NT2/D1 (cell line): ENCODE results near the gene FBXO42.

Source experiments
- DNase-seq: peaks from one replicate; pipeline ENCODE4 v3.0.0-alpha.2; 2011; ENCODE audit warnings: low read depth, low spot score
- H3K27me3 ChIP-seq: 2 replicates; pipeline ENCODE4 v1.6.0; 2011; ENCODE audit warnings: mild to moderate bottlenecking; ENCODE audit not compliant: insufficient read length, insufficient read depth
- H3K36me3 ChIP-seq: 2 replicates; pipeline ENCODE4 v1.6.1; 2011; ENCODE audit warnings: mild to moderate bottlenecking, low read length, mixed read lengths; ENCODE audit not compliant: insufficient read depth, insufficient read length
- H3K4me1 ChIP-seq: 2 replicates; pipeline ENCODE4 v1.5.1; 2011; ENCODE audit not compliant: insufficient read depth, insufficient read length
- H3K4me3 ChIP-seq: 2 replicates; pipeline ENCODE4 v1.5.1; 2011; ENCODE audit warnings: low read depth; ENCODE audit not compliant: insufficient read length
- H3K9ac ChIP-seq: 2 replicates; pipeline ENCODE4 v1.6.0; 2011; ENCODE audit warnings: low read depth; ENCODE audit not compliant: insufficient read length
- H3K9me3 ChIP-seq: 2 replicates; pipeline ENCODE4 v1.5.1; 2011; ENCODE audit warnings: mild to moderate bottlenecking, low read length; ENCODE audit not compliant: insufficient read depth
- SUZ12 ChIP-seq: IDR thresholded peaks from 2 replicates; pipeline ENCODE4 v1.6.1; 2011; ENCODE audit not compliant: insufficient read length, insufficient read depth; ENCODE audit errors: extremely low read depth
- YY1 ChIP-seq: IDR thresholded peaks from 2 replicates; pipeline ENCODE4 v1.6.1; 2011; ENCODE audit not compliant: insufficient read length, insufficient read depth
- ZNF274 ChIP-seq: IDR thresholded peaks from 2 replicates; pipeline ENCODE4 v1.6.1; 2011; ENCODE audit warnings: mild to moderate bottlenecking, low read depth, low read length

Gene FBXO42

DNA sequence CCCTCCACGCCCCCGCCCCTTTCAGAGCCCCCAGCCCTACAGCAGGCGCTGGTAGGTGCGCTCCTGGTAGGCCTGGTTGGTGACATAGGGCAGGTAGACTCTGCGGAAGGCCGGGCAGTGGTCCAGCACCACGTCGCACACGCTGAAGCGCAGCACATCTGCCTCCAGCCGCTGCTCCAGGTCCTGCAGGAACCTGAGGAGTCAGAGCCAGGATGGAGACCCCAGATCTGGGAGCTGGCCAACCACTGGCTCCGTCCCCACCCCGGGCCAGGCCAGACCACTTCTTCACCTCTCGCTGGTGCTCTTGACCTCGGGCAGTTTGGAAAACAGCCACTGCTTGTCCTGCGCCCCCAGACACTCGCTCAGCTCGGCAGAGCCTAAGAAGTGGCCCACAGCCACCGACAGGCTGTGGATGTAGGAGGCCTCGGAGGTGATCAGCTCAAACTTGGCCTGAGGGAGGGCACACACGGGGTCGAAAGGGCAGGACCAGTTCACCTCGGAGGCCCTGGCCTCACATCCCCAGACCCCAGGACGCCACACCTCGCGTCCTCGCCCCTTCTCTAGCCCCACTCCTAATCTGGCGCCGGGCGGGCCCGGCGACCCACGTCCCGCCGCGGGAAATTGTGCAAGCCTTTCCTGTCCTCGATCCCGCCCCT, 146.3 kb downstream of the FBXO42 start:
- DNase-seq: no peak
- Histone ChIP-seq H3K4me3 (peak overlapping the region; percentile 49), H3K9me3 (no peaks in the 10 kb centered on the region), H3K4me1 (peaks cover 7% of the 10 kb centered on the region), H3K27me3 (peaks cover 2% of the 10 kb centered on the region), H3K36me3 (peaks cover 22% of the 10 kb centered on the region), H3K9ac (peak overlapping the region; percentile 85)
- TF ChIP-seq ZNF274 (no peak), SUZ12 (no peak), YY1 (no peak)

DNA sequence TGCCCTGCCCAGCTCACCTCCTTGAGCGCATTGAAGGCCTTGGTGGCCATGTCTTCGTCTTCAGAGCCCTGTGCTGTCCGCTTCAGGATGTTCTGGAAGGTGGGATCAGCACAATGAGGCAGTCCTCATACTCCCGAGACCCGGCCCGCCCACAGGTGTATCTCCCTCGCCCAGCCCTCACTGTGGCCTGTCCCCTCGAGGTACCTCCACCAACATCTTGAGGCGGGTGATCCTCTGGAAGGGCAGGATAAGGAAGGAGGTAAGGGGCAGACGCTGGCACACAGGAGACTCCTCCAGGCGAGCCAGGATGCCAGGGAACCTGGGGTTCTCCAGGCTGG, 147.0 kb downstream of the FBXO42 start:
- Histone ChIP-seq H3K36me3 (peaks cover 23% of the 10 kb centered on the region), H3K9ac (no peak overlapping the region), H3K27me3 (peaks cover 2% of the 10 kb centered on the region), H3K4me3 (no peak overlapping the region), H3K4me1 (peaks cover 7% of the 10 kb centered on the region), H3K9me3 (no peaks in the 10 kb centered on the region)
- DNase-seq: no peak
- no peak for TF ChIP-seq SUZ12
- no peak for TF ChIP-seq YY1
- TF ChIP-seq ZNF274: no peak

DNA sequence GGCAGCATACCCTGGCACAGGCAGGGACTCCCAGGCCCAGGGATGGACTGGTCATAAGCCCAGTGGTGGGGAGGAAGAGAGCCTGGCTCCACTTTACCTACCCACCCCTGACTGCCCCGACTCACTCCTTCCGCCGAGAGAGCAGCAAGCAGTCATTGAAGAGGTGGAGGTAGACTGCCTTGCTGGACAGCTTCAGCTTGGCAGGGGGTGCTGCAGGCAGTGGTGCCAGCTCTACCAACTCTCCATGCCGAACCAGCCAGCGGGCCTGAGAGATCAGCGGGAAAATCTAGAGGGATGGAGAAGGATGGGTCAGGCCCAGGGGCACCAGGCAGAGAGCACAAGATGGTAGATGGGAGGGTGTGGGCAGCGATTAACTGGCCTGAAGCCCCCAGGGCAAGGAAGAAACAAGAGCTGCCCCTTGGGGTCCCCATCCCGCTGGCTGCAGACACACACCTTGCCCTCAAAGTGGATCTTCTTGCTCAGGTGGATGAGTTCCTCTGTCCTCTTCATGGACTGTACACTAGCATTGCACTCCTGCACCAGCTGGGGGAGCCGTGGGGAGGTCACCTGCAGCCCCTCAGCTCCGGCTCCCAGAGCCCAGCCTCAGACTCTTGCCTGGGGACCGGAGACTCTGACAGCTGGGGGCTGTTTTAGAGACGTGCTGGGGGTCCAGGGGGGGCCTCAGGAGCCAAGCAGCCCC, 147.5 kb downstream of the FBXO42 start:
- Histone ChIP-seq H3K9ac (no peak overlapping the region), H3K4me1 (peaks cover 7% of the 10 kb centered on the region), H3K4me3 (no peak overlapping the region), H3K36me3 (peaks cover 23% of the 10 kb centered on the region), H3K9me3 (no peaks in the 10 kb centered on the region), H3K27me3 (peaks cover 2% of the 10 kb centered on the region)
- TF ChIP-seq ZNF274 (no peak), SUZ12 (no peak), YY1 (no peak)
- no peak for DNase-seq

DNA sequence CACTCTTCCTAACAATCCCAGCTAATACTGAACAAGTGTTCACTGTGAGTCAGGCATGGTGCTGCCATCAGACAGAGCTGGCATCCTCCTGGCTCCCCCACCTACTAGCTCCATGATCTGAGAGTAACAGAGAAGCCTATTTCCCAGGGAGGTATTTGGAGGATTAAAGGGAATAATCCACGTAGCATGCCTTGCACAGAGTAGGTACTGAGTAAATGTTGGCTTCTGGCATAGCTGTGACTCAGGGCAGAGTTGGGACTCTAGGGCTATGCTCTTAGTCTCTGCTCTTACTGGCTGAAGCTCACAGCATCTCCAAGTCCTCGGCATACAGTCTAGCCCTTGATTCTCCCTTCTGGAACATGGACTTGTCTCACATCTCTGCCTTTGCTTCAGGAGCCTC, 148.1 kb downstream of the FBXO42 start:
- DNase-seq: no peak
- TF ChIP-seq YY1 (no peak), ZNF274 (no peak), SUZ12 (no peak)
- peaks cover 9% of the 10 kb centered on the region for H3K4me1 ChIP-seq
- H3K4me3 ChIP-seq: no peak overlapping the region
- H3K9me3 ChIP-seq: no peaks in the 10 kb centered on the region
- no peak overlapping the region for H3K9ac ChIP-seq
- H3K36me3 ChIP-seq: peaks cover 23% of the 10 kb centered on the region
- H3K27me3 ChIP-seq: peaks cover 2% of the 10 kb centered on the region

DNA sequence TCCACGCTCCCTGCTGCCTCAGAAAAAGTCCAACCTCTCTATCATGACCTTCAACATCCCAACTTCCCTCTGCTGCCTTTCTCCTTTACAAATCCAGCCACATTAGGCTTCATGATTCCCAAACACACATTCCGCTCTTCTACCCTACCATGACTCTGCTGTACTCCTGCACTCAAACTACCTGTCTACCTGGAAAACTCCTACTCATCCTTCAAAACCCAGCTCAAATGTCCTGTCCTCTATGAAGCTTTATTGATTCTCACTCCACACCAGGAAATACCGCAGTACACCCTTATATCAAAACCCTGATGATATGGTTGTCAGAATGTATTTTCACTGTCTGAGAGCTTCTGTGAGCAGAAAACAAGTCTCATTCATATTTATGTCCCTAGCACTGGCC, 148.7 kb downstream of the FBXO42 start:
- TF ChIP-seq ZNF274 (no peak), SUZ12 (no peak), YY1 (no peak)
- Histone ChIP-seq H3K9ac (no peak overlapping the region), H3K4me1 (peaks cover 9% of the 10 kb centered on the region), H3K36me3 (peaks cover 23% of the 10 kb centered on the region), H3K4me3 (no peak overlapping the region), H3K27me3 (peaks cover 2% of the 10 kb centered on the region), H3K9me3 (no peaks in the 10 kb centered on the region)
- no peak for DNase-seq

DNA sequence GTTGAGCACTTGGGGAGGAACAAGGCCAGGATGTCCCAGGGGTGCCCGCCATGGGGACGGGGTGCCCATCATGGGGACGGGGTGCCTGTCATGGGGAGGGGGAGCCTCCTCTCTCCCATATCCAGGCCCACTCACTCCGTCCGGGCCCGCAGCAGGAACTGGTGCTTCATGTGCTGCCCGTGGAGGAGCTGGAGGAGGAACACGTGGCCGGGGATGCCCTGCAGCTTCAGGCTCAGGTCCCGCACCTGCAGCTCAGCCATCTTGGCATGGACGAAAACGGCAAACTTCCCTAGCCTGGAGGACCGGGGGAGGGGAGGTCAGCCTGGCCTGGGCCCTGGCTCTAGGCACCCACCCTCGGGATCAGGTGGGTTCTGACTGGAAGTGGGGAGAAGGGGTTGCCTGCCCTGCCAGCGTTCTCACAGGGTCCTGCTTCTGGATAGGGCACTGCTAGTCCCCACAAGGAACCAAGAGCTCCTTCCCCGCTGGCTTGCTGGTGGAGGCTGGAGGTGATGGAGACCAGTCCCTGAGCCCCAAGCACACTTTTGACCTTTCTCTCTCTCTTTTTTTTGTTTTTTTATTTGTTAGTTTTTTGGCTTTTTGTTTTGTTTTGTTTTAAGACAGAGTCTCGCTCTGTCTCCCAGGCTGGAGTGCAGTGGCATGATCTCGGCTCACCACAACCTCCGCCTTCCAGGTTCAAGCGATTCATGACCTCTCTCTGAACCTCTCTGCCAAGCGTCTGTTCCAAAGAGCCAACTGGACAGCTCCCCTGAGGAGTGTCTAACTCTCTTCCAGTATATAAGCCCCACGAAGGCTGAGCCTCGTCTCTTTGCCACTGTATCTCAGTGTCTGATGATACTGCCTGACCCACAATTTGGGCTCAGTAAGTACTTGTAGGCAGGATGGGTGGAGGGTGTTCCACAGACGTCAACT, 149.7 kb downstream of the FBXO42 start:
- no peak for TF ChIP-seq ZNF274
- no peak for TF ChIP-seq SUZ12
- TF ChIP-seq YY1: no peak
- no peaks in the 10 kb centered on the region for H3K9me3 ChIP-seq
- no peak overlapping the region for H3K4me3 ChIP-seq
- no peak for DNase-seq
- H3K36me3 ChIP-seq: peaks cover 27% of the 10 kb centered on the region
- H3K4me1 ChIP-seq: peaks cover 6% of the 10 kb centered on the region
- H3K9ac ChIP-seq: no peak overlapping the region
- H3K27me3 ChIP-seq: peaks cover under 1% of the 10 kb centered on the region

DNA sequence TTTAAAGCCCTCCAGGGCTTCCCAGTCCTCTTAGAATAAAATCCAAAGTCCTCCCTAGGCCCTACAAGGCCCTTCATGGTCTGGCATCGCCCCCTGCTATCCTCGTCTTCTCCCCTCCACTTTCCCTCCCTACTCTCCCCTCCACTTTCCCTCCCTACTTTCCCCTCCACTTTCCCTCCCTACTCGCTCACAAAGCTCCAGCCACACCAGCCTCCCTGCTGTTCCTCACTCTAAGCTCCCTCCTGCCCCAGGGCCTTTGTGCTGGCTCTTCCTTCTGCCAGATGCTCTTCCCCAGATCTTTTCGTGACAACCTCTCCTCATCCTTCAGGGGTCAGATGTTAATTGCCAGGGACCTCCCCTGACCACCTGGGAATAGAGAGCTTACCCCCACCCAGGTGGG, 152.6 kb downstream of the FBXO42 start:
- DNase-seq: no peak
- Histone ChIP-seq H3K9me3 (no peaks in the 10 kb centered on the region), H3K4me1 (peaks cover 2% of the 10 kb centered on the region), H3K27me3 (no peaks in the 10 kb centered on the region), H3K36me3 (peaks cover 24% of the 10 kb centered on the region), H3K9ac (no peak overlapping the region), H3K4me3 (no peak overlapping the region)
- TF ChIP-seq ZNF274: no peak
- TF ChIP-seq YY1: no peak
- no peak for TF ChIP-seq SUZ12
